ENCODE results near the gene PWWP2A.
A peak's percentile ranks its signal among the peaks of the same experiment; 100 is the strongest.
"Not testable (repeated sequence)": the region's sequence is repeated elsewhere in the genome, so short reads cannot be mapped to it uniquely, and the experiment has no call there.

PWWP2A gene

DNA sequence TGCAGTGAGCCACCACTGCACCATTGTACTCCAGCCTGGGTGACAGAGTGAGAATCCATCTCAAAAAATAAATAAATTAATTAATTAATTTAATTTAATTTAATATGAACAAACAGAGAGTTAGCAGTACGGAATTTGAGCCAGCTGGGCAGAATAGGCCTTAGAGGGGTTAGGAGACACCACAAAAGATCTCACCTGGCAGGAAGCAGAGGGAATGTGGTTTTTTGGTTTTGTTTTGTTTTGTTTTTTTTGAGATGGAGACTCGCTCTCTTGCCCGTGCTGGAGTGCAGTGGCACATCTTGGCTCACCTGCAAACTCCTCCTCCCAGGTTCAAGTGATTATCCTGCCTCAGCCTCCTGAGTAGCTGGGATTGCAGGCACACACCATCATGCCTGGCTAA, 31.8 kb upstream of the PWWP2A start:
- no peak for DNase-seq (ENCODE audit: low read depth)
- H3K4me3 ChIP-seq (ENCODE audit: low read length), result no peak overlapping the region
- TF ChIP-seq, protein P1, sequence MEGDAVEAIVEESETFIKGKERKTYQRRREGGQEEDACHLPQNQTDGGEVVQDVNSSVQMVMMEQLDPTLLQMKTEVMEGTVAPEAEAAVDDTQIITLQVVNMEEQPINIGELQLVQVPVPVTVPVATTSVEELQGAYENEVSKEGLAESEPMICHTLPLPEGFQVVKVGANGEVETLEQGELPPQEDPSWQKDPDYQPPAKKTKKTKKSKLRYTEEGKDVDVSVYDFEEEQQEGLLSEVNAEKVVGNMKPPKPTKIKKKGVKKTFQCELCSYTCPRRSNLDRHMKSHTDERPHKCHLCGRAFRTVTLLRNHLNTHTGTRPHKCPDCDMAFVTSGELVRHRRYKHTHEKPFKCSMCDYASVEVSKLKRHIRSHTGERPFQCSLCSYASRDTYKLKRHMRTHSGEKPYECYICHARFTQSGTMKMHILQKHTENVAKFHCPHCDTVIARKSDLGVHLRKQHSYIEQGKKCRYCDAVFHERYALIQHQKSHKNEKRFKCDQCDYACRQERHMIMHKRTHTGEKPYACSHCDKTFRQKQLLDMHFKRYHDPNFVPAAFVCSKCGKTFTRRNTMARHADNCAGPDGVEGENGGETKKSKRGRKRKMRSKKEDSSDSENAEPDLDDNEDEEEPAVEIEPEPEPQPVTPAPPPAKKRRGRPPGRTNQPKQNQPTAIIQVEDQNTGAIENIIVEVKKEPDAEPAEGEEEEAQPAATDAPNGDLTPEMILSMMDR (conservative IDR thresholded peaks at IDR 0.05; ENCODE audit: low read length), result no peak

DNA sequence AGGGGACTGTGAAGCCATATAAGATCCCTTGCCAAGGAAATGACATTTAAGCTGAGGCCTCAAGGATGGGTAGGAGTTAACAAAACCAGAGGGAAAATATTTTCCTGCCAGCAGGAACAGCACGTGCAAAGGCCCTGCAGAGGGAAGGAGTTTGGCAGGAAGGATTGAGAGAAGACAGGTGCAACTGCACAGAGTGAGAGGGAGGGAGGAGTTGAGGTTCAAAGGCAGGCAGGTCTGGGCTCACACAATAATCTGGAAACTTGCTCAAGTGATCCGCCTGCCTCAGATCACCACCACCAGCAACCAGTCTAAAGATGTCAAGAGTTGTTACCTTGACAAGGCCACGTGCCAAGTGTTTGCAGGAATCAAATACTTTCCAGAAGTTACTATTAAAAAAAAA, 31.1 kb upstream of the PWWP2A start:
- TF ChIP-seq, protein P1 (conservative IDR thresholded peaks at IDR 0.05; ENCODE audit: low read length), result no peak
- no peak for DNase-seq (ENCODE audit: low read depth)
- H3K4me3 ChIP-seq (ENCODE audit: low read length), result no peak overlapping the region

DNA sequence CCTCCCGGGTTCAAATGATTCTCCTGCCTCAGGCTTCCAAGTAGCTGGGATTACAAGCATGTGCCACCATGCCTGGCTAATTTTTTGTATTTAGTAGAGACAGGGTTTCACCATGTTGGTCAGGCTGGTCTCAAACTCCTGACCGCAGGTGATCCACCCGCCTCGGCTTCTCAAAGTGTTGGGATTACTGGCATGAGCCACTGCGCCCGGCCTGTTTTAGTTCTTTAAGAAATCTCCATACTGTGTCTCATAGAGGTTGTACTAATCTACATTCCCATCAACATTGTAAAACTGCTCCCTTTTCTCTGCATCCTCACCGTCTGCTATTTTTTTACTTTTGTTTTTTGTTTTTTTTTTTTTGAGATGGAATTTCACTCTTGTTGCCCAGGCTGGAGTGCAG, 25.2 kb upstream of the PWWP2A start:
- not testable (repeated sequence) for H3K4me3 ChIP-seq (ENCODE audit: low read length); DNase-seq (ENCODE audit: low read depth)

DNA sequence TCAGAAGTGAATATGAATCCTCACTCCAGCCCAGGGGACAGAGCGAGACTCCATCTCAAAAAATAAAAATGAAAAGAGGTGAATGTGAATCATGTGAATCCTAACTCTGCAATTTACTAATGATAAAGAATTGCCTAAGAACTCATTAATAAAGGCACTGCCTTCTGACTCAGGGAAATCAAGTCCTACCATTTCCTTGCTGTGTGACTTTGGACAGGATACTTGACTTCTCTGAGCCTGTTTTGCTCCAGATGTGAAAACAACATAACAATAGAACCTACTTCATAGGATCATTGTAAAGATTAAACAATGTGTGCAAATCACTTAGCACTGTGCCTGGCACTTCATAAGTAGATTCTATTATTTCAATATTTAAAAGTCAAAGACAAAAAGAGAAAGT, 15.1 kb upstream of the PWWP2A start:
- no peak overlapping the region for H3K4me3 ChIP-seq (ENCODE audit: low read length)
- TF ChIP-seq, protein P1 (conservative IDR thresholded peaks at IDR 0.05; ENCODE audit: low read length), result no peak
- no peak for DNase-seq (ENCODE audit: low read depth)

DNA sequence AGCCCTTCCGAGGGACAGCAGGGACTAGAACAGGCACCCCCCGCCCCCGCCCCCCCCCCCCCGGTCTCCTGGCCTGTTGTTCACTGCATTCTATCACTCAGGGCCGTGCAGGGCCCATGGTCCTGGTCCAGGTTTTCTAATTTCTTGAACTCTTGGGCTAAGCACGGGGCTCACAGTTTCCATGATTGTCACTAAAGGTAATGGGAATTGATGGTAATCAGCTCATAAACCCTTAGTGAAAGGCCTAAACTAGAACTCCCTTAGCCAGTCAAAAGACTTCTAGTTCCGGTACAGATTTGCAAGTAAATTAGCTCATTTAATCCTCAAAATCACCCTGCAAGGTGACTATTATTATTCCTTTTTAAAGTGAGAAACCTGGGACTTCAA, 14.7 kb upstream of the PWWP2A start:
- DNase-seq (ENCODE audit: low read depth), result no peak
- TF ChIP-seq, protein P1 (conservative IDR thresholded peaks at IDR 0.05; ENCODE audit: low read length), result no peak
- no peak overlapping the region for H3K4me3 ChIP-seq (ENCODE audit: low read length)

DNA sequence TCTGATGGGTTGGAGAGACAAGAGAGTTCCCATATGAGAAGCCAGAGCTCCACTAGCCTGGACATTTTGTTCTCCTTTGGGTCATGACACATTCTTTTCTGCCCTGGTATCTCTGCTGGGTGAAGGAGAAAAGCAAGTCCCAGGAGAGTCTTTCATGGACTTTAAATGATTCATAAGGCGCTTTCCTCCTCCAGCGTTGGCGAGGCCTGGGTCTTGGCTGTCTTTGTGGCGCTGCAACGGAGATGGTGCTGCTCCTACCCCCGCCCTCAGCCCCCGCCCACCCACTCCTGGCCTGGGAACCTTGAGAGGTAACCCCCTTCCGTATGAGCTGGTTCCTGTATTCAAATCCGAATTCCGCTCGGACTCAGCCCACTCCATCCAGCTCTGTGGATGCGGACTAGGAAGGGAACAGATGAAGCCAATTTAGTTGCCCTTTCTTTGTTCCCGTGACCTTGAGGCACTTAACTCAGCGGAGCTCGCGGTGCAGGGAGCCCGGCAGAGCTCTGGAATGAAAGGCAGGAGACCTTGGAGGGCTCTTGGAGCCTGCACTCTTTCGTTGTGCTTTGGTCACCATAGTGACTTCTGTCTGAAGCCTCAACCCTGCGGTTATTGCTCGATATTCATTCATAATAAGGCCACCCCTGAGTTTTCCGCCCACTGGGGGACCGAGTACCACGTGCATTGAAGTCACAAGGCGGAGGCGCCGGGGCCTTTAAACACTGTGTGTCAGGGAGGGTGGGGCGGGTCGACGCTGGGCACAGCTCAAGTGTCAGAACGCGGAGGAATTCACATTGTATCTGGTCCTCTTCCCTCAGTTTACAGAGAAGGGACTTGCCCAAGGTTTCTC, 14.0 kb upstream of the PWWP2A start:
- H3K4me3 ChIP-seq (ENCODE audit: low read length), result peak overlapping the region; percentile 13; the same call in 1 of the 2 replicates
- DNase-seq (ENCODE audit: low read depth), result peak; percentile 54
- TF ChIP-seq, protein P1 (conservative IDR thresholded peaks at IDR 0.05; ENCODE audit: low read length), result no peak

DNA sequence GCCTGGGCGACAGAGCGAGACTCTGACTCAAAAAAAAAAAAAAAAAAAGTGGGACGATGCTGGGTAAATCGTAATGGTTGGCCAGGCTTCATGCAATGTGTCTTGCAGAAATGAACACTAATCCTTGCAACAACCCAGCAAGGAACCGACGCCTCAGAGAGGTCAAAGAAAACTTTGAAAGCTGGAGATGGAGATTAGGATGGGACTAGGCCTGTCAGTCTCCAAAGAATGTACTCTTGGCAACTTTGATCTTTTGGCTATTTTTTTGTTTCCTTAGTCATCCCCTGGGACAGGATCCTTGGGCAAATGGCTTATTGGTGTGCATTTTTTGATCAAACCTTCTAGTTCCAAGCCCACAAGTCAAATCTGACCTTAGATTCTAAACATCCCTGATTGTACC, 10.6 kb upstream of the PWWP2A start:
- no peak overlapping the region for H3K4me3 ChIP-seq (ENCODE audit: low read length)
- TF ChIP-seq, protein P1 (conservative IDR thresholded peaks at IDR 0.05; ENCODE audit: low read length), result no peak
- peak; percentile 23 for DNase-seq (ENCODE audit: low read depth)

Data from AG10803 (cell line).